ENCODE measurements around the gene TWSG1.

Gene TWSG1

DNA sequence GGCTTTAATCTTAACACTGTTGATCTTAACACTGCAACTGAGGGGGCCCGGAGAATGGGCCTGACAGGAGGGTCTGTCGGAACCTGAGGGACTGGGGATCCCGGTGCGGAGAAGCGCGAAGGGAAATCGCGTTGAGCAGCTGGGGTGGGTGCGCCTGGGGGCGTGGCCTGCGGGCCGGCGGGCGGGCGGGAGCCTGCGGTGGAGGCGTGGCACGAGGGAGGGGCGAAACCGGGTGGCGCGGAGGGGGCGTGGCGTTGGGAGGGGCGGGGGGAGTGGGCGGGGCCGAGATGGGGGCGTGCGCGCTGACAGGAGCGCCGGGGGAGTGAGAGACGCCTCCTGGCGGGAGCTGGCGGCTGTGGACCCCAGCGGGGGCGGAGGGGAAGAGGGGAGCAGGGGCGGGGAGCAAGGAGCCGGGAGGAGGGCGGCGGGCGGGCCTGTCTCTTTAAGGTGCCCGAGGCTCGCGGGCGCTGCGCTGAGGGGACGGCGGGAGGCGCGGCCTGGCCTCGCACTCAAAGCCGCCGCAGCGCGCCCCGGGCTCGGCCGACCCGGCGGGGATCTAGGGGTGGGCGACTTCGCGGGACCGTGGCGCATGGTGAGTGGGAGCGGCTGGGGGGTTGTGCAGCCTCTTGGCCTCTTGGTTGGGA lies at the start of gene TWSG1:
Gene TWSG1 (plus strand): TSS at position 445 of the 644 bp plus-strand sequence. CDS start 2,457 bp downstream, outside the sequence.
- DNase-seq (ENCODE audit: insufficient read length, low spot score) (peak; percentile 92), FAIRE-seq (peak; percentile 92)

DNA sequence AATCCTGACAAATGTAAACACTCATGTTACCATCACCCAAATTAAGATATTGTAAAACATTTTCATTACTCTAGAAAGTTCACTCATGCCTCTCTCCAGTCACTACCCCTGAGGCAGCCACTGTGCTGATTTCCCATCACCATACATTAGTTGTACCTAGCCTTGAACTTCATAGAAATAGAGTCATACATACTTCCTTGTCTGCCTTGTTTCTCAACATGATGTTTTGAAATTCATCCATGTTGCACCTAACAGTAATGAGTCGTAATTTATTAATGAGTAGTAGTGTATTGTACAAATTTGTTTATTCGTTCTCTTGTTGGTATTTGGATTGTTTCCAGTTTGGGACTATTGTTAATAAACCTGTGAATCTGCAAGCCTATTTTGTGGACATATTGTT lies 49.0 kb upstream of the TWSG1 start:
- FAIRE-seq (no peak), DNase-seq (ENCODE audit: insufficient read length, low spot score) (no peak)

DNA sequence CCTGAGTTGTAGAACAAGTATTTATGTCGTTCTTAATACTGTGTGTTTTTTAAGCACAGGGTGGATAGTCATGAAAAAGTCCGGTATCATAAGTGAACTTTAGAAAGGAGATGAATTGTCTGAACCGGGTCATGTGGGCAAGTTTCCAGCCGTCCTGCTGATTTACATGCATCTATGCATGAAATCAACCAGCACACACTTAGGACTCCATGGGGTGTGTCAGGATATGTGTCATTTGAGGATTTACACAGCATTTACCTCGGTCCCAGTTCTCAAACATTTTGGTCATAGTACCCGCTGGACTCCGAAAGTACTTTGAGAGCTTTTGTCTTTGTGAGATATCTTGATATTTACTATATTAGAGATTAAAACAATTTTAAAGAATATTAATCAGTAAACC lies 47.5 kb upstream of the TWSG1 start:
- no peak for DNase-seq (ENCODE audit: insufficient read length, low spot score)
- FAIRE-seq, result no peak

DNA sequence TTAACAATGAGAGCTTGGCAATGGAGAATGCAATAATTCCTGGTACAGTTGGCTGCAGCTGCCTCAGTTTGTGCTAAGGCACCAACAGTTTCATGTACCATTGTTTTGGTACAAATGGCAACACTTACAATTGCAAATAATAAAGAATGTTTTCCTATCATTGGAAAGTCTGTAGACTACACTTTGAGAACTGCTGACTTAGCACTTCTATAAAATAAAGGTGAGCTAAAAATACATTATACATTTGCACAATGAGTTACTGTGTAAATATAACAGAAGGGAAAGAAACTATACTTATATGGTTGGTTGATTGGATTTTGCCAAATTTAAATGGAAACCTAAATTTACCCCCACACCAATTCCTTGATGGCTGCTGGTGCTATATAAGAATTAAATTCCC lies 44.9 kb upstream of the TWSG1 start:
- DNase-seq (ENCODE audit: insufficient read length, low spot score) (no peak), FAIRE-seq (no peak)

DNA sequence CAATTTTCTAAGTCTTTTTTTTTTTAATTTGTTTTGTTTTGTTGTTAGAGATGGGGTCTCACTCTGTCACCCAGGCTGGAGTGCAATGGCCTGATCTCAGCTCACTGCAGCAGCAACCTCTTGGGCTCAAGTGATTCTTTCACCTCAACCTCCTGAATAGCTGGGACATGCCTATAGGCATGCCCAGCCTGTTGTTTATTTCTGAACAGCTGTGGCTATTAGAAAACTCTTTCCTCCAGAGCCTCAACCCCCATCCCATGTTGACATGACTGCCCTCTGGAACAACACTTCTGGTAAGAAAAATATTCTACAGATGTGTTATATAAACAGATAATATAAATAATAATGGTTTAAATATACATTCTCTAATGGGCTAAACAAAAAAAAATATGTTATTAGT lies 44.4 kb upstream of the TWSG1 start:
- FAIRE-seq (no peak), DNase-seq (ENCODE audit: insufficient read length, low spot score) (no peak)

DNA sequence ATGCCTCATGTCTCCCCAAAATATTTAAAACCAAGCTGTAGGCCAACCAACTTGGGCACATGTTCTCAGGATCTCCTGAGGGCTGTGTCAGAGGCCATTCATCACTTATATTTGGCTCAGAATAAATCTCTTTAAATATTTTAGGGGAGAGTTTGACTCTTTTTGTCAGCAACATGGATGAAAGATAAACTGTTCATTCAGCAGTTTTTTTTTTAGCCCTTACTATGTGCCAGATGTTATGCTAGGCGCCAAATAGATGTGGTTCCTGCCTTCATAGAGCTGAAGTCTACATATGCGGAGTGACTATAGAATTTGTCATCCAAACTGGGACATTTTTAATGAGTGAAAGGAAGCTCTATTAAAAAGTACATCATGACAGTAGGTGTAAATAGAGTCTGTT lies 42.5 kb upstream of the TWSG1 start:
- DNase-seq (ENCODE audit: insufficient read length, low spot score) (no peak), FAIRE-seq (no peak)

DNA sequence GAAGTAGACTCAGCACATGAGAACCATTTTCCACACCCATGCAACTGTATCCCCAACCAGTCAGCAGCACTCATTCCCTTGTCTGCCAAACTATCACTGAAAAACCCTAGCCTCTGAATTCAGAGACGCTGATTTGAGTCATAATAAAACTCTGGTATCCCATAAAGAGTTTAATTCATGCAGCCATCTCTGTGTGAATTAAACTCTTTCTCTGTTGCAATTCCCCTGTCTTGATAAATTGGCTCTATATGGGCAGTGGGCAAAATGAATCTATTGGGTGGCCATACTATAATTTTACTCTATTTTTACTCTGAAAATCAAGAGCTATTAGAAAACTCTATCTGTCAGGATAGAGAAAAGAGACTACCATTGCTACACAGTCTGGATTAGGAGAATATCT lies 40.6 kb upstream of the TWSG1 start:
- FAIRE-seq, result no peak
- no peak for DNase-seq (ENCODE audit: insufficient read length, low spot score)

DNA sequence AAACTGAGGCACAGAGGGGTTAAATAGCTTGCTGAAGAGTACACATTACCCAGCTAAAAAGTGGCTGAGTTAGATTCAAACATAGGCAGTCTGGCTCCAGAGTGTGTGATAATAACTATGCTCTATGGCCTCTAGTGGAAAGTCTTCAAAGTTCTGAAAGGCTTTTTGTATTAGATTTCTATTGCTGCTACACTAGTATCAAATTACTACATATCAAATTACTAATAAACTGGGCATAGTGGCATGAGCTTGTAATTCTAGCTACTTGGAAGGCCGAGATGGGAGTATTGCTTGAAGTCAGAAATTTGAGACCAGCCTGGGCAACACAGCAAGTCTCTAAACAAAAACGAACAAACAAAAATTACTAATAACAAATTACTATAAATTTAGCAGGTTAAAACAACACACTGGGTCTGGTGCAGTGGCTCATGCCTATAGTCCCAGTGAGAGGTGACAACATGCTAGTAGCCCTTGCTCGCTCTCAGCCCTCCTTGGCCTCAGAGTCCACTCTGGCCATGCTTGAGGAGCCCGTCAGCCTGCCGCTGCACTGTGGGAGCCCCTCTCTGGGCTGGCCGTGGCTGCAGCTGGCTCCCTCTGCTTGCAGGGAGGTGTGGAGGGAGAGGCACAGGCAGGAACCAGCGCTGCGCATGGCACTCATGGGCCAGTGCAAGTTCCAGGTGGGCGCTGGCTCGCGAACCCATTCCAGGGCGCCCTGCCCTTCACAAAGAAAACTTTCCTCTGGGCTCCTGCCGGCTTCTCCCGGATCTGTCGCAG lies 38.2 kb upstream of the TWSG1 start:
- no peak for FAIRE-seq

DNA sequence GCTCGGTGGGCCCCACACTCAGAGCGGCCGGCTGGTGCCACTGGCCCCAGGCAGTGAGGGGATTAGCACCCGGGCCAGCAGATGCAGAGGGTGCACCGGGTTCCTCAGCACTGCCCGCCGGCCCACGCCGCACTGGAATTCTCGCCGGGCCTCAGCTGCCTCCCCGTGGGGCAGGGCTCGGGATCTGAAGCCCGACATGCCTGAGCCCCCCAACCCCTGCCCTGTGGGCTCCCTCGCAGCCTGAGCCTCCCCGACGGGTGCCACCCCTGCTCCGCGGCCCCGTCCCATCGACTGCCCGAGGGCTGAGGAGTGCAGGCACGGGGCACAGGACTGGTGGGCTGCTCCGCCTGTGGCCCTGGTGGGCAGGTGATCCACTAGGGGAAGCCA lies 37.6 kb upstream of the TWSG1 start:
- no peak for FAIRE-seq
- DNase-seq (ENCODE audit: insufficient read length, low spot score), result no peak

More for the DNA sequence above, 38.2 kb upstream of the TWSG1 start:
- no peak for DNase-seq (ENCODE audit: insufficient read length, low spot score)

DNA sequence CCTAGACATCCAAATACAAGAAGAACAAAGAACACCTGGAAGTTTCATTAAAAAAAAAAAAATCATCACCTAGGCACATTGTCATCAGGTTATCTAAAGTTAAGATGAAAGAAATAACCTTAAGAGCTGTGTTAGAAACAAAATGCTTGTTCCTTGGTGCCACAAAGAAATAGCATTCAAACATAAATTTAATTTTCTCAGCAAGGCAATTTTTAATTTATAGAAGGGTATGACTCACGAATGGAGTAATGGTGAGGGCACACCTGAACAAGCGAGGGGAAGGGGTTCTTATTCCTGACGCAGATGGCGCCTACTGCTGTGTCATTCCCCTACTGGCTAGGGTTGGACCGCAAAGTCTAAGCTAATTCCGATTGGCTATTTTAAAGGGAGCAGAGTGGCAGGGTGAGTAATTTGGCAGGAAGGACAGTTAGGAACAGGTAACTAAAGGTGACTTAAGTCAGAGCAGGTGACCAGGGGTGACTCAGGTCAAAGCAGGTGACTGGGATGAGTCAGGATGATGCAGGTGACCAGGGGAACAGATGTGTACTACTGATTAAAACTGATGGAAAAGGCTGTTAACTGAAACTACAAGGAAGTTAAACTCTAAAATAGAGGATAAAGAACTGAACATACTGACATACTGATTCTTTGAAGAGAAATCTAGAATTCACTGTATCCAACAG lies 30.0 kb upstream of the TWSG1 start:
- DNase-seq (ENCODE audit: insufficient read length, low spot score), result no peak
- no peak for FAIRE-seq

DNA sequence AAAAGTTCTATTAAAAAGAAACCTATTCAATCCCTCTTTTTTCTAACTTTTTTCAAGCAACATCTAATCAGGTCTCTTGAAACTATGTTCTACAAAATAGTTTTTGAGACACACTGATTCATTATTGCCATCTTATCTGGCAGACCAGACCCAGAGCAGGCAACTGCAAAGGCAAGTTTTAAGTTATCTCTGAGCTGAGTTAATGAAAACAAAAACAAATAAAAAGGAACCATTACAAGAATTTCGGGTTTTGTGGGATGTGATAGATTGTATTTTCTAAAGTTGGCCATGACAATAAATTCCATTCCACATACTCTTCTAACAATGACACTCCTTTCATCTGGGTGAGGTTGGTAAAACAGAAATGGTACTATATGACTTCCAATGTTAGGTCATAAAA lies 15.2 kb upstream of the TWSG1 start:
- FAIRE-seq, result no peak
- DNase-seq (ENCODE audit: insufficient read length, low spot score), result no peak

DNA sequence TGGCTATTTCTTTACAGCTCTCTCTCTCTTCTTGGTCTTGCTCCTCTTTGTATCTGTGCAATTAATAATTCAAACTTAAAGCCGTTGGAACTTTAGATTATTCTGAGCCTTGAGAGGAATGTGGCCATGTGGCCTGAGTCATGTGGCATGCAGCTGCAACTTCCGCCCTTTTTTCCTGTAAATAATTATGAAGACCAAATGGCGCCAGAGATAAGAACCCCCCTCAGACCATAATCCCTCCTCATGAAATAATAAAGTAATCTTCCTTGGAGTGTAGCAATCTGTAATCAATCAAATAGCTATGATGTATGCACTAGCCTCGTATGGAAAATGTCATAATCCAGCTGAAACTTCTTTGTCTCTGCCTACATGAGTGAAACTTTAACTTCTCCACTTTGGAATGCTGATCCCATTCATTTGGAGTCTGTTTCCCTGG lies 13.5 kb upstream of the TWSG1 start:
- FAIRE-seq (no peak), DNase-seq (ENCODE audit: insufficient read length, low spot score) (no peak)

DNA sequence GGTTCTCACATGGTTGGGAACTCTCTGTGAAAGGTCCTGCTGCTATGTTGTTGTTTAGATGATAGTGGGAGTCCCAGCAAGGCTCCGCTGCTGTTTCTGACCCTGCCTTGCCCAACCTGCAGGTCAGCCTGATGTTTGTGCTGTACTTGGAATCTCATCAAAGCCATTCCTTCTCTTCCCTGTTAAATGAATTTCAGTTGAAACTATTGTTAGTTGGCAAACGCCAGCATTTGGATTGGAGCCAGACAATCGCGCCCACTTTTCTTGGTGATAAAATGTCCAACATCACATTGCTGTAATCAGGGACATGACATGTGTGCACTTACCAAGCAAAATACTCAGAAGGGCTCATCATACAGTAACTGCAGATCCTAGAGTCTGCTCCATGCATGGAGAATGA lies 12.8 kb upstream of the TWSG1 start:
- FAIRE-seq (no peak), DNase-seq (ENCODE audit: insufficient read length, low spot score) (no peak)

DNA sequence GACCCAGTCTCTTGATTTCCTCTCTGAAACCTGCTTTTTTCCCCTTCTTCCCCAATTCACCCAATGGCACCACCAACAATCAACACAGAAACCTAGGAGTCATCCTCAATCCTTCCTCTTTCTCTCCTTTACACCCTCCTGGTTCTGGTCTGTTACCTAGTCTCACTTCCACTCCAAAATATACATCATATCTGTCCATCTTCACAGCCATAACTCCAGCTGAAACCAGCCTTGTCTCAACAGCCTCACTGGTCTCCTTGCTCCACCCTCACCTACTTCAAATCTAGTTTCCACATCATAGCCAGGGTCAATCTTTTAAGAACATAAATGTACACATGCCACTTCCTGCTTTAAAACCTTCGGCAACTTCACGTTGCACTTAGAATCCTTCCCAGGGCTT lies 11.8 kb upstream of the TWSG1 start:
- FAIRE-seq (no peak), DNase-seq (ENCODE audit: insufficient read length, low spot score) (no peak)

DNA sequence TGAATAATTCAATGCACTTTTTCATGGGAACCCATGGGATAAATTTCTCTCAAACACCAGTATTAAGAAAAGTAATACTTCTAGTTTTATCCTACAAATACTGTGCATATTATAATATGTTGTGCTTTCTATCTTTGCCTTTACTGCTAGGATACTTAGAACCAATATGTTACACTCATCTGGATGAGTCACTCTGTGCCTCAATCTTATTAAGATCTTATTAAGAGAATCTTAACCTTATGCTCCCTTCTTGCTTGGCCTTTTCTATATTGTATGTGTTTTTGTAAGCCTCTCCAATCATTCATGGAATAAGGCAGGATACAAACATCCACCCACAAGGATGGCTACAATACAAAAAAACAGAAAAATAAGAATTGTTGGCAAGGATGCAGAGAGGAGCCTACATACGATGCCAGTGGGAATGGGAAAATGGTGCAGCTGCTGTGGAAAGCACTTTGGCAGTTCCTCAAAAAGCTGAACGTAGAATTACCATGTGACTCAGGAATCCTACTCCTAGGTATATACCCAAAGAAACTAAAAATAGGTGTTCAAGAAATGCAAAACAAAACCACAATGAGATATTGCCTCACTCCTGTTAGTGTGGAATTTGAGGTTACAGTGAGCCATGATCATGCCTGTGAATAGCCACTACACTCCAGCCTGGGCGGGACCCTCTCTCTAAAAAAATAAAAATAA lies 10.7 kb upstream of the TWSG1 start:
- no peak for FAIRE-seq
- DNase-seq (ENCODE audit: insufficient read length, low spot score), result no peak

DNA sequence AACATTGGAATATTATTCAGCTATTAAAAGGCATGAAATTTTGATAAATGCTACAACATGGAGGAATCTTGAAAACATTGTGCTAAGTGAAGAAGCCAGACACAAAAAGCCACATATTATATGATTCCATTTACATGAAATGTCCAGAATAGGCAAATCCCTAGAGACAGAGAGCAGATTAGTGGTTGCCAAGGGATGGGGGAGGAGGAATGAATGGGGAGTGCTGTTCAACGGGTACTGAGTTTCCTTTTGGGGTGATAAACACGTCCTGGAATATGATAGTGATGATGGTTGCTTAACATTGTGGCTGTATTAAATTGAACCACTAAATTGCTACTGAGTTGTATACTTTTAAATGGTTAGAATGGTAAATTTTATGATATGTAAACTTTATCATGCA lies 8.9 kb upstream of the TWSG1 start:
- FAIRE-seq, result no peak
- no peak for DNase-seq (ENCODE audit: insufficient read length, low spot score)

DNA sequence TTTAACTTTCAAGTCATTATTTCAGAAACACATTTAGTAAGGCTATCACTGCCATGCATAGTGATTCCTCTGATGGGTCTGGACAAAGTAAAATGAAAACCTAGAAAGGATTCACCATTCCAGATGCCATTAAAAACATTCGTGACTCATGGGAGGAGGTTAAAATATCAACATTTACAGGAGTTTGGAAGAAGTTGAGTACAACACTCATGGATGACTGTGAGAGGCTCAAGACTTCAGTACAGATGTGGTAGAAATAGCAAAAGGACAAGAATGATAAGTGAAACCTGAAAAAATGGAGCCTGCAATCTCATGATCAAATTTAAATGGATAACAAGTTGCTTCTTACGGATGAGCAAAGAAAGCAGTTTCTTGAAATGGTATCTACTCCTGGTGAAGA lies 5.8 kb upstream of the TWSG1 start:
- FAIRE-seq, result no peak

DNA sequence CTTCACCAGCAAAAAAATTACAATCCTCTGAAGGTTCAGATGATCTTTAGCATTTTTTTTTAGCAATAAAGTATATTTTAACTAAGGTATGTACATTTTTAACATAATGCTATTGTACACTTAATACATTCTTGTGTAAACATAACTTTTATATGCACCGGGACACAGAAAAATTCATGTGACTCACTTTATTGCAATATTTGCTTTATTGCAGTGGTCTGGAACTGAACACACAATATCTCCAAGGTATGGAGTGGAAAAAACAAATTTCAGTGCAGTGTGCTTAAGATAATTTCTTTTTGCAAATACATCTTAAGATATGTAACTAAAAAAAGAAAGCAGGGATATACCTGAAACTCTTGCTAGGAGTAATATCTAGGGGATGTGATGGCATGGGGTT lies 5.1 kb upstream of the TWSG1 start:
- DNase-seq (ENCODE audit: insufficient read length, low spot score), result no peak
- no peak for FAIRE-seq

More for the DNA sequence above, 5.8 kb upstream of the TWSG1 start:
- no peak for DNase-seq (ENCODE audit: insufficient read length, low spot score)

DNA sequence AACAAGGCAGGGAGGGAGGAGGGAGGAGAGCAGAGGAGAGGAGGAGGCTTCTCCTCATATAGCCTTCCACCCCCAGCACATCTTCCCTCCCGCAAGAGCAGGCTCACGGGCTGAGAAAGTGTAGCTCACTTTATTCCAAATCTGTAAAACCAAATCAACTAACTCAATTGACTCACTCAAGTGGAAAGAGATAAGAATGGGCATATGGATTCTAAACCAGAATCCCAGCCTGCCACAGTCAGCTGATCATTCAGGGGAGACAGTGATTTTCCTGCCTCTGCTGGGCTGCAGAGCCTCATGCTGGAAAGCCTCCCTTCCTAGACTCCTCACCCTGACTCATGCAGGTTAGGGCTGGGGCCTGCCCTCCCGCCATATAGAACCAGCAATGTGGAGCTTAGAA lies 4.2 kb upstream of the TWSG1 start:
- DNase-seq (ENCODE audit: insufficient read length, low spot score) (no peak), FAIRE-seq (no peak)

DNA sequence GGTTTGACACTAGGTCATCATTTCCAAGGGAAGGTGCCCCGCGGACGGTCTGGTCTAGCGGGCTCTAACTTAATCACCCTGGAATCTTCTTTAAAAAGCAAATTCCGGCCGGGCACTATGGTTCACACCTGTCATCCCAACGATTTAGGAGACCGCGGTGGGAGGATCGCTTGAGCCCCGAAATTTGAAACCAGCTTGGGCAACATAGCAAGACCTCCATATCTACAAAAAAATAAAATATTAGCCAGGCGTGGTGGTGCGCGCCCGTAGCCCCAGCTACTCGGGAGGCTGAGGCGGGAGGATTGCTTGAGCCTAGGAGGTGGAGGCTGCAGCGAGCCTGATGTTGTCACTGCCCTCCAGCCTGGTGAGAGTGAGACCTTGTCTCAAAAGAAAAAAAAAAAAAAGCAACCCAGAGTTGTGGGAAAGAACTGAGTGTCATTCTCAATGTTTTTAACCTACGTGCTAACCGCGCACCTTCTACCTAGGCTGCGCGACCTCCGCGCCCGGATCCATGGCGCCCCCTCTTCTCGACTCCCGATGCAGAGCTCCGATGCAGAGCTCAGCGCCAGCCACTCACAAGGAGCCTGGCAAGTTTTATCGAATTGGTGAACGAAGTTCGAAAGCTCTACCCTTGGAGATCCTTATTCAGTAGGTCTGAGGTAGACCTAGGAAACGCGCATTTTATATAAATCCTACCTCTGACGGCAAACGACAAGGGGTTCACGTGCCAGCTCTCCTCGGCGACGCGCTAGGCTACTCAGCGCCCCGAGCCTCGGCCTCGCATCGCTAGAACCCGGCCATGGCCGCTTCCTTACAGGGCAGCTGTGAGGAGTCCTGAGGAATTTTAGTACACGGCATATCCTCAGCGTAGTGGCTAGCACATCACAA lies 888 bp upstream of the TWSG1 start:
- DNase-seq (ENCODE audit: insufficient read length, low spot score) (no peak), FAIRE-seq (peak; percentile 14)
